CD4-positive, alpha-beta T cell treated with Interleukin-12 subunit alpha and Interleukin-12 subunit beta, for 1 hour (primary cell): ENCODE results near the gene SCUBE1.
"Not testable (repeated sequence)": the region's sequence is repeated elsewhere in the genome, so short reads cannot be mapped to it uniquely, and the experiment has no call there.

Experiments
- DNase-seq: peaks from one replicate; pipeline ENCODE4 v3.0.0-alpha.2; 2020

Gene SCUBE1

GRCh38 chr22:43299736-43300135, 43.4 kb downstream of the SCUBE1 start:
- DNase-seq = no peak

- DNase-seq = no peak
These were observed 44.9 kb downstream of the SCUBE1 start for GRCh38 chr22:43298062-43298801.

- DNase-seq = no peak
These were observed 45.7 kb downstream of the SCUBE1 start for GRCh38 chr22:43297270-43298061.

- DNase-seq = no peak
These were observed 46.8 kb downstream of the SCUBE1 start for GRCh38 chr22:43296276-43296902.

- no peak for DNase-seq
These were observed 47.5 kb downstream of the SCUBE1 start for GRCh38 chr22:43295660-43296059.

- DNase-seq = no peak
These were observed 48.0 kb downstream of the SCUBE1 start for GRCh38 chr22:43295173-43295572.

- no peak for DNase-seq
These were observed 49.3 kb downstream of the SCUBE1 start for GRCh38 chr22:43293655-43294392.

GRCh38 chr22:43293259-43293654, 49.9 kb downstream of the SCUBE1 start:
- no peak for DNase-seq

- no peak for DNase-seq
These were observed 50.5 kb downstream of the SCUBE1 start for GRCh38 chr22:43292630-43293018.

GRCh38 chr22:43291381-43291780, 51.8 kb downstream of the SCUBE1 start:
- DNase-seq = no peak

GRCh38 chr22:43289976-43290721, 53.0 kb downstream of the SCUBE1 start:
- DNase-seq = no peak

GRCh38 chr22:43289531-43289963, 53.6 kb downstream of the SCUBE1 start:
- DNase-seq = no peak

- no peak for DNase-seq
These were observed 54.3 kb downstream of the SCUBE1 start for GRCh38 chr22:43288807-43289420.

- DNase-seq = no peak
These were observed 54.8 kb downstream of the SCUBE1 start for GRCh38 chr22:43288378-43288777.

- DNase-seq = no peak
These were observed 55.7 kb downstream of the SCUBE1 start for GRCh38 chr22:43287441-43287840.

GRCh38 chr22:43281394-43281793, 61.8 kb downstream of the SCUBE1 start:
- DNase-seq = no peak

- DNase-seq = not testable (repeated sequence)
These were observed 62.7 kb downstream of the SCUBE1 start for GRCh38 chr22:43280523-43280886.

GRCh38 chr22:43279867-43280522, 63.2 kb downstream of the SCUBE1 start:
- DNase-seq = no peak

- DNase-seq = no peak
These were observed 65.1 kb downstream of the SCUBE1 start for GRCh38 chr22:43277987-43278601.

GRCh38 chr22:43277091-43277490, 66.1 kb downstream of the SCUBE1 start:
- DNase-seq = no peak

GRCh38 chr22:43276321-43276720, 66.9 kb downstream of the SCUBE1 start:
- DNase-seq = no peak
